ACC112 (cell line): ENCODE data around the gene FRAS1.

Experiments used
- H2AFZ ChIP-seq: fragments of 200-600 bp; sonication (generic); one replicate; pipeline ENCODE4 v1.6.0; 2017; ENCODE audit warnings: antibody characterized with exemption, low read length; ENCODE audit not compliant: unreplicated experiment
- H3K27ac ChIP-seq: fragments of 200-600 bp; sonication (generic); 2 replicates; pipeline ENCODE4 v1.5.1; 2014; ENCODE audit warnings: low read depth, mild to moderate bottlenecking, antibody characterized with exemption, low read length, moderate library complexity
- H3K27me3 ChIP-seq: fragments of 200-600 bp; sonication (generic); 2 replicates; pipeline ENCODE4 v1.6.1; 2014; ENCODE audit warnings: mild to moderate bottlenecking, antibody characterized with exemption, low read length, moderate library complexity, mixed read lengths; ENCODE audit not compliant: insufficient read depth
- H3K36me3 ChIP-seq: fragments of 200-600 bp; sonication (generic); 2 replicates; pipeline ENCODE4 v1.6.1; 2016; ENCODE audit warnings: mild to moderate bottlenecking, antibody characterized with exemption, low read length, moderate library complexity, mixed read lengths; ENCODE audit not compliant: insufficient read depth
- H3K4me1 ChIP-seq: fragments of 200-600 bp; sonication (generic); one replicate; pipeline ENCODE4 v1.6.1; 2016; ENCODE audit warnings: low read length, mixed read lengths; ENCODE audit not compliant: insufficient read depth, unreplicated experiment, control insufficient read depth
- H3K4me3 ChIP-seq: fragments of 200-600 bp; sonication (generic); 2 replicates; pipeline ENCODE4 v1.5.1; 2014; ENCODE audit warnings: mild to moderate bottlenecking, low read depth, low read length
- H3K79me2 ChIP-seq: fragments of 200-600 bp; sonication (generic); one replicate; pipeline ENCODE4 v1.6.0; 2016; ENCODE audit warnings: low read length; ENCODE audit not compliant: control insufficient read depth, unreplicated experiment, insufficient read depth

Gene FRAS1

GRCh38 chr4:78553529-78554060 is 496.5 kb downstream of the FRAS1 start:
- H3K4me3 ChIP-seq, result no peak overlapping the region

GRCh38 chr4:78556665-78557064 is 499.5 kb downstream of the FRAS1 start:
- H3K79me2 ChIP-seq, result no peaks in the 10 kb centered on the region
- peaks cover 48% of the 10 kb centered on the region for H3K4me1 ChIP-seq

More at GRCh38 chr4:78553529-78554060, 496.5 kb downstream of the FRAS1 start:
- no peak overlapping the region for H3K27ac ChIP-seq
- H3K4me1 ChIP-seq, result peaks cover 28% of the 10 kb centered on the region
- no peaks in the 10 kb centered on the region for H3K36me3 ChIP-seq
- H2AFZ ChIP-seq, result no peak overlapping the region
- no peaks in the 10 kb centered on the region for H3K79me2 ChIP-seq
- H3K27me3 ChIP-seq, result peaks cover 11% of the 10 kb centered on the region

GRCh38 chr4:78557841-78558240 is 500.7 kb downstream of the FRAS1 start:
- peaks cover 46% of the 10 kb centered on the region for H3K4me1 ChIP-seq
- H2AFZ ChIP-seq, result no peak overlapping the region
- H3K79me2 ChIP-seq, result no peaks in the 10 kb centered on the region
- H3K4me3 ChIP-seq, result no peak overlapping the region
- H3K27ac ChIP-seq, result no peak overlapping the region
- no peaks in the 10 kb centered on the region for H3K36me3 ChIP-seq
- no peaks in the 10 kb centered on the region for H3K27me3 ChIP-seq

More at GRCh38 chr4:78556665-78557064, 499.5 kb downstream of the FRAS1 start:
- Histone ChIP-seq H3K36me3 (no peaks in the 10 kb centered on the region), H3K27ac (no peak overlapping the region), H3K27me3 (no peaks in the 10 kb centered on the region), H3K4me3 (no peak overlapping the region), H2AFZ (no peak overlapping the region)

- no peak overlapping the region for H2AFZ ChIP-seq
- peaks cover 43% of the 10 kb centered on the region for H3K4me1 ChIP-seq
- no peaks in the 10 kb centered on the region for H3K36me3 ChIP-seq
- H3K27me3 ChIP-seq, result no peaks in the 10 kb centered on the region
- no peak overlapping the region for H3K4me3 ChIP-seq
- no peaks in the 10 kb centered on the region for H3K79me2 ChIP-seq
- H3K27ac ChIP-seq, result no peak overlapping the region
These were observed 501.3 kb downstream of the FRAS1 start for GRCh38 chr4:78558410-78558809.

- Histone ChIP-seq H3K4me1 (peaks cover 38% of the 10 kb centered on the region), H3K4me3 (no peak overlapping the region), H3K27ac (peak overlapping the region; percentile 37; the same call in 1 of the 2 replicates), H2AFZ (no peak overlapping the region), H3K36me3 (no peaks in the 10 kb centered on the region), H3K27me3 (no peaks in the 10 kb centered on the region), H3K79me2 (no peaks in the 10 kb centered on the region)
These were observed 503.3 kb downstream of the FRAS1 start for GRCh38 chr4:78560296-78560963.

GRCh38 chr4:78561677-78562076 is 504.6 kb downstream of the FRAS1 start:
- H3K4me3 ChIP-seq, result peak overlapping the region; percentile 24; the same call in 1 of the 2 replicates
- H3K27ac ChIP-seq, result peak overlapping the region; percentile 7; the same call in 1 of the 2 replicates
- no peaks in the 10 kb centered on the region for H3K79me2 ChIP-seq
- no peaks in the 10 kb centered on the region for H3K36me3 ChIP-seq
- peak overlapping the region; percentile 24 for H2AFZ ChIP-seq
- H3K27me3 ChIP-seq, result no peaks in the 10 kb centered on the region
- H3K4me1 ChIP-seq, result peaks cover 47% of the 10 kb centered on the region

GRCh38 chr4:78562687-78563086 is 505.6 kb downstream of the FRAS1 start:
- Histone ChIP-seq H3K27ac (no peak overlapping the region), H3K4me3 (no peak overlapping the region), H3K79me2 (no peaks in the 10 kb centered on the region), H2AFZ (no peak overlapping the region), H3K27me3 (no peaks in the 10 kb centered on the region), H3K4me1 (peaks cover 47% of the 10 kb centered on the region), H3K36me3 (no peaks in the 10 kb centered on the region)

GRCh38 chr4:78565971-78566372 is 508.8 kb downstream of the FRAS1 start:
- H3K79me2 ChIP-seq, result no peaks in the 10 kb centered on the region
- peaks cover 44% of the 10 kb centered on the region for H3K4me1 ChIP-seq
- no peak overlapping the region; the same call in 1 of the 2 replicates for H3K4me3 ChIP-seq
- peak overlapping the region; percentile 58 for H3K27ac ChIP-seq
- H3K27me3 ChIP-seq, result no peaks in the 10 kb centered on the region
- no peak overlapping the region for H2AFZ ChIP-seq
- H3K36me3 ChIP-seq, result no peaks in the 10 kb centered on the region

- Histone ChIP-seq H3K4me3 (no peak overlapping the region), H2AFZ (no peak overlapping the region), H3K27me3 (no peaks in the 10 kb centered on the region), H3K4me1 (peaks cover 34% of the 10 kb centered on the region), H3K79me2 (no peaks in the 10 kb centered on the region), H3K36me3 (no peaks in the 10 kb centered on the region), H3K27ac (no peak overlapping the region)
These were observed 509.8 kb downstream of the FRAS1 start for GRCh38 chr4:78566834-78567499.

- Histone ChIP-seq H3K27me3 (no peaks in the 10 kb centered on the region), H3K36me3 (no peaks in the 10 kb centered on the region), H3K27ac (no peak overlapping the region), H2AFZ (no peak overlapping the region), H3K4me3 (no peak overlapping the region), H3K4me1 (peaks cover 29% of the 10 kb centered on the region), H3K79me2 (no peaks in the 10 kb centered on the region)
These were observed 510.5 kb downstream of the FRAS1 start for GRCh38 chr4:78567500-78568060.
